UCSD-AML1 (cell line): ENCODE data around the gene PEPD.

Source experiments
- DNase-seq: peaks from one replicate; lab custom pipeline; 2025; ENCODE audit not compliant: unreplicated experiment; lab: John Stamatoyannopoulos, UW

PEPD gene

DNA sequence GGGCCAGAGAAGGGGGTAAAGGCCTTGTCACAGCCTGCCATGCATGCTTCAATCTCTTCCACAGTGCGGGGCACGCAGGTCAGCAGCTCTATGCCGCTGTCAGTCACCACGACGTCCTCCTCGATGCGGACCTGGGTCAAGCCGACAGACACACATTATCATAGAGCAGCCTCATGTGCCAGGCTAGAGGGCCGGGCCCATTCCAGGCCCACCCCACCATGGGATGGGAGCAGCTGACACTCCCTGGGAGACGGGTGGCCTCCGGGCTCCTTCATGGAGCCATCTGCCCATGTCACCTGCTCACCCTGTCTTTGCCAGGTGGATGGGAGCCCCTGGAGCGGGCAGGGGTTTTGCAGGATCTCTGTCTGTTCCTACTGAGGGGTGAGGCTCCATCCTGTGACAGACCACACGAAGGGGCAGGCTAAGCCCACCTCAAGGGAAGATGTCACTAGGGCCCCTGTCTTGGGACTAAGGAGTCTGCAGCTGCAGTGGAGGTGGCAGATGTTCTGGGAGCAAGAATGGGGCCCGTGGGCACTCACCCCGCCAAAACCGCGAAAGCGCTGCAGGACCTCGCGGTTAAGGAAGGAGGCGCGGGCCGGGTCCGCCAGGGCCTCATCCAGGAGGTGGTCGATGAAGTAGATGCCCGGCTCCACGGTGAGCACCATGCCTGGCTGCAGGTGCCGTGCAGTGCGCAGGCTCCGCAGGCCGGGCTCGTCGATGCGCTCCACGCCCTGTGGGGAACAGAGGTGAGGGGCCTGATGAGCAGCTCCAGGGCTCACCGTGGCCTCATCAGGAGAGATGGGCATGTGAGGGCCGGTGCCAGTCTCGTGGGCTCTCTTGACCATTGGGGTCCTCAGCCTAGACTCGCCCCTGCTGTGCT, 134.0 kb downstream of the PEPD start:
- no peak for DNase-seq

DNA sequence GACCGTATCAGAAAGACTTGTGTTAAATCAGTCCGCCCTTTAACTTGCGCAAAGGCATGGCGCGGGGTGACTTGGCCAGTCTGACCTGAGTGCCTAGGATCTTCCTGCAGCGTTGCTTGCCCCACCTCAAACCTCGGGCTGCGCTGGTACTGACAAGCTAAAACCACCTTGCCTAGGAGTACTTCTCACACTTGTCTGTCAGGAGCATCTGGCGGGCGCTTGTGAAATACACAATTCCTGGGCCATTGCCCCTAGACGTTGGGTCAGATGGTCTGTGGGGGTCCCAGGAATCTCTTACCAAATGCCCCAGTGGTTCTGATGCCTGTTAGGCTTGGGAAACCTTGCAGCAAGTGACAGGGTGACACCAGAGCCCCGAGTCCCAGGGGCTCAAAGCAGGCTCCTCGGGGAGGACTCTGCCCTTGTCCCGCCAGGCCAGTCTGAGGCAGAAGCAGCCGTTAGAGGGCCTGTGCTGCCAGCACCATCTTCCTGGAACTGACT, 135.2 kb downstream of the PEPD start:
- no peak for DNase-seq

DNA sequence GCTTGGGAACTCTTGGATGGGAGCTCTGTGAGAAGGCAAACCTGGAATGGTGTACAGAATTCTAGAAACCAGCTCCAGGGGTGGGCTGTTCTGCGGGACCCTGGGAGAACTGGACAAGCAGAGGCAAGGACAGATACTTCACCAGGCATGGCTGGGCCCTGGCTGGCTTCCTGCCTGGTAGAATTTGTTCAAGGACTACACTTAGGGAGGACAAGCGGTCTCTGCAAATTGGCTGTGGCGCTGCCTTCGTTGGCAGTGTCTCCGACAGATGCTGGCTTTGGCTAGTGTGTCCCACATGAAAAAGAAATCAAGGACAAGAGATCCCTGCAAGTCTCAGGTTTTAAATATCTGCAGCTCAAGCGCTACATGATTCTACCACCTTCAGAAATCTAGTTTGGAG, 135.6 kb downstream of the PEPD start:
- no peak for DNase-seq

DNA sequence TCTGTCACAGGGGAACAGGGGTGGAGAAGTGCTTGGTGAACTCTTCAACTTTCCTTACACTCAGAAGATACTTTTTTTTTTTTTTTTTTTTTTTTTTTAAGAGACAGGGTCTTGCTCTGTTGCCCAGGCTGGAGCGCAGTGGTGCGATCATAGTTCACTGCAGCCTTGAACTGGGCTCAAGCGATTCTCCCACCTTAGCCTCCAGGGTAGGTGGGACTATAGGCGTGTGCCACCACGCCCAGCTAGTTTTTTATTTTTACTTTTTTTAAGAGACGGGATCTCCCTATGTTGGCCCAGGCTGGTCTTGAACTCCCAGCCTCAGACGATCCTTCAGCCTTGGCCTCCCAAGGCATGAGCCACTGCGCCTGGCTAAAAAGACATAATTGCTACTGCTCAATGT, 136.6 kb downstream of the PEPD start:
- no peak for DNase-seq

DNA sequence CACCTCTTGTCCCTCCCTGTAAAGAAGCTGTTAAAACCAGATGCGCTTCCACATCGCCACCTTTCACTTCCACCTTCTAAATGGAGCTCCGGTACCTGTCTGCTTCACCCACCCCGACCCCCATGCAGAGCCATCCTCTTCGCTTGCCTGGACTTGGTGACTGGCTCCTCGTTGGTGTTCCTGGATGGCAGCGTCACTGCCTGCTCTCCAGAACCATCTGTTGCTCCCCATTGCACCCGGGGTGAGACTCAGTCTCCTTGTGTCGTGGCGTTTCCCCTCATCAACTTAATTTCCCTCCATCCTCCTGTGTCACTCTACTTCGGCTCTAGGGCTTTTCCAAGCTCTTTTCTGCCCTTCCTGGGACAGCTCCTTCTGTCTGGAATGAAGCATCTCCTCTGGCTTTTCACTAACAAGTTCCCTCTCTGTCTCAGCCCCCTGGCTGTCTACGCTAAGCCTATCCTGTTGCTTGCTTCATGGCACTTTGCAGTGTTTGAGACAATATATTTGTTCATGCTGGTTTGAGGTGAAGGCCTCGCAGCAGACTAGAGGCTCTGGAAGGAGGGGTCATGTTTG, 137.8 kb downstream of the PEPD start:
- no peak for DNase-seq

DNA sequence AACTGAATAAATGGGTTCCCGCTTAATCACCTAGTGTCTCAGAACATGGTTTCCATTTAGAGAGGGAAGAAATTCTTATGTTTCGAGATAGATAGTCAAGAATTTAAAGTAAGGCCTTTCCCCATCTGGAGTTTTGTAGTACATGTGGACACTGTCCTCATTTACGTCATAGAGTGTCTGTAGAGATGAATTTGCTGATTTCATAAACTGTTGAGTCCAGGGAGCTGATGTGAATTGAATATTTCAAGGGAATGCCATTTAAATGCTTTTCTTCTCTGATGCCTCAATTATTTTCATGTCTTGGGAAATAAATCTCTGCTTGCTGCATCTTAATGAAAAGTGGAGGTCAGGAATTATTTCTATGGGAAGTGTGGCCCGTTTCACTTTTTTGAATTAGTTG, 138.6 kb downstream of the PEPD start:
- DNase-seq = no peak

GRCh38 chr19:33382006-33382405, 139.6 kb downstream of the PEPD start:
- no peak for DNase-seq

DNA sequence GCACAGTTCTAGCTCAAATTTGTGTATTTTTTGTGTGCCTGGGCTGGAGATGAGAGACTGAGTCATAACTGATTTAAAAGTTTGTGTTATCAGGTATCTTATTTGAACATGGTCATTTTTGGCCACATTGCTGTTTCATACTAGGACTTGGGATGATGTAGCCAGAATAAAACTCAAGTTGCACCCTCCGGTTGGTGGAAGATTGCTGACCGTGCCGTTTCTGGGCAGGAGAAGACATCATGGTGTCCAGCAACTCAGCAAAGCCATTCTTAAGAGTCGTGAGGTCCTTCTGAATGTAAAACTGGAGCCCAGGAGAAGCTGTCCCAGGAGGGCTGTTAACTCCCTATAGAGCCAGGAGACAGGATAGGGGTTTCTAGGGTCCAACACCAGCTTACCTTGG, 140.5 kb downstream of the PEPD start:
- DNase-seq = no peak

- no peak for DNase-seq
These were observed 142.3 kb downstream of the PEPD start for GRCh38 chr19:33379151-33379829.

DNA sequence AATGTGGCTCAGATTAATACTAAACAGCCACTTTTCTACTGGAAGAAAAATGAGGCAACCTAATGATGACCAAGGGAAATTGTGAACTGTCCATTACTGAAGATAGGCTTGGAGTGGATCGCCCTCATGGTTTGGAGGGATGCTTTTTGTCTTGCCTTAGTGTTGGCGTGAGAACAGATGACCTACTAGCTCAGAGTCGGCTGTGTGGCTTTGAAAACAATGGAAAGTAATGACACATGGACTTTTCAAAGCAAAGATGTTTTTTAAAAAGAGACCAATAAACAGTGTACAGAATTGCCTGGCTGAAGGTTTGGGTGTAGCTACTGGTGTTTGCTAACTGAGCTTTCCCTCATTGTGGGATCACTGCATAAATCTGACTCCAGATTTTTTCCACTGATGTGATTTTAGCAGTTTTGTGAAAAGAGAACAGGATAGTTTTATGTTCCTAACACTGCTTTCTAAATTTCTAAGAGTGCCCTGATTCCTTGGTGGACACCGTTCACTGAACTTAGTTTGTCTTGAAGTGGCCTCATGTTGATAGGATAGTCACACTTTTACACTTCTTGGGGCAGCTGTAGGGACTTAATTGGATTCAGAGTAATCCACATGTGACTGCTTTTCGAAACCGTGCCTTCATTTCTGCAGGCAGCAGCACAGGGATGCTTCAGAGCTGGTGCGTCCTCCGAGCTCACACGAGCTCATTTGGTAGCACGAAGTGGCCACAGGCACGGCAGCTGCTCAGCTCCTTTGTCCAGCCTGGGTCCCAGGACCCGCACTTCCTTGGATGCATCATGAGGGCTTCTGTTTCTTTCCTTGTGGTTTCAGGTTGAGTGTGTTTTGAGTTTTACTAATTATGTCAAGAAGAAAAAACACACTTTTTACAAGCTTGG, 143.8 kb downstream of the PEPD start:
- no peak for DNase-seq

GRCh38 chr19:33376941-33377557, 144.5 kb downstream of the PEPD start:
- DNase-seq = no peak

DNA sequence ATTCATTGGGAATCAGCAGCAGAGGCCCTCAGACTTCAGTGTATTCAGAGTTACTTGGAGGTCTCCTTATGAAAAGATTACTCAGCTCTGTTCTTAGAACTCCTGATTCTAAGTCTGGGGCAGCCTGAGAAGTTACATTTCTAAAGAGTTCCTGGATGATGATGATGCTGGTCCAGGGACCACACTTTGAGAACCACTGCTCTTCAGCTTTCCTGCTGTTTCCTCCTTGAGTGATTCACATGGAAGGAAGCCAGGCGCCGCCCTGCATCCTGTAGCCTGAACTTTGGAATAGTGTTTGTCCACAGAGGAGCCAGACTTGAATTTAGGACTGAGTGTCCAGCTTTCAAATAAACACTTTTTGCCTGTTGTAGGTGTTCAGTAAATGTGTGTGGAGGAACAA, 145.2 kb downstream of the PEPD start:
- DNase-seq = no peak

DNA sequence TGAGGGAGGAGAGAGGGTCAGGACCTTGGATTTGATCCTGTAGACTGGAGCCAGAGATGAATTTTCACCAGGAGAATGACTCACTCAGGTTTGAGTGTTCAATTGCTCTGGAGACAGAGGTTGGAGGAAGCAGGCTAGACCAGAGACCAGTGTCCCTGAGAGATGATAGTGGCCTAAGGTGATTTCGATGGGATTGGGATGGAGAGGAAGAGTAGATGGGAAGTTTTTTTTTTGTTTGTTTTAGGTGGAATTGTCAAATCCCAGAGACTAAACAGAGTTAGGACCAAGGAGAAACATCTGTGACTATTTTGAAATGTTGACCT, 145.8 kb downstream of the PEPD start:
- no peak for DNase-seq

DNA sequence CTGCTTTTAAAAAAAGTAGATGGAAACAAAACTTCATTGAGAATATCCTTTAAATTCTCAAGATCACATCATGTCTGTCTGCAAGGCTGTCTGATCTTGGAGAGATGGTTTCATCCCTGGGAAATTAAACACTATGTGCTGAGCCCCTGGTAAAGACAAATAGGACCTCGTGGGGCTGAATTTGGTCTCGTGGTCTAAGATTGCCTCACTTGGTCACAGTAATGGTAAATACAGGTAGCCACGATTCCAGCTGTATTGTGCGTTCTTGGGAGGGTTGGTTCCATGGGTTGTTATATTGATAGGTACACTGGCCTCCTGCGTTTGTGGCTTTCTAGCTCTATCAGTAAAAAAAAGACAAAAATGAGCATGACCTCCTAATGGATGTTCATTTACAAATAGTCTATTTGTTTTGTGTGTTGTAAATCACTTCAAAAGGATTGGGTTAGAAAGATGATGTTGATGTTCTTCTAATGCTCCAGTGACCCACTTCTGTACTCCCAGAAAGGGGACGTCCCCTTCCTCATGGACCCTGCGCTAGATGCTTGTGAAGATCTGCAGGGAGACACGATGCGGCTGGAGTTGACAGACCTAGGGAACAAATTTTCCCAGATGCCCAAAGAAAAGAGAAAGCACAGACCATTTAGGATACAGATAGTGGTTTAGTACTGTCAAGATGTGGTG, 146.3 kb downstream of the PEPD start:
- DNase-seq = no peak

DNA sequence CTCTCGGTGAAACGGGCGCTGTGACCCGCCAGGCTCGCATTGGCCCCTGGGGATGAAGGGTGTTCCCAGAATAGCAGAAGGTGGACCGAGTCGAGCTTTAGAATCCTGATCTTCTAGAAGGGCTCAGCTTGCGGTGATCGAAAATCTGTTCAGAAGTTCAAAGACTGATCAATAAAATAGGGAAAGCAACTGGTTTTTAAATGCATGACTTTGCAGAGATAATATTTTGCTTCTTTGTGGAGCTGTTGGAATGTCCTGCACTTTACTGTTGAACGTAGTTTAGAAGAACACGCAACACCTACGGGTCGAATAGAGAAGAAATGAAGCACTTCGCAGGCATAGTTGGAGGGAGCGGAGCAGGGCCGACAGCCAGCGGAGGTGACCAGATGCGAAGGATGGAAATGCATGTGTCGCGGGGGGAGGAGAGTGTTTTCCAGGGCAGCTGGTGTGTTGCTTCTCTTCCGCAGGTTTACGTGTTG, 147.3 kb downstream of the PEPD start:
- no peak for DNase-seq

- DNase-seq = peak; percentile 95
These were observed 147.9 kb downstream of the PEPD start, which contains the start of gene CEBPG for GRCh38 chr19:33373453-33374235. Gene CEBPG, plus strand, starts transcription at chr19:33373709. Its CDS starts 5,531 bp downstream, at chr19:33379240.

- no peak for DNase-seq
These were observed 150.8 kb downstream of the PEPD start for GRCh38 chr19:33370783-33371182.

- no peak for DNase-seq
These were observed 153.3 kb downstream of the PEPD start for GRCh38 chr19:33368074-33368864.
